Ovary (tissue), 3 donors: ENCODE results near the gene CIITA.

ENCODE experiments used
- EP300 ChIP-seq: sonication (generic); formaldehyde crosslinking; IDR thresholded peaks from one replicate; pipeline ENCODE4 v1.6.1; 2017; ENCODE audit warnings: antibody characterized with exemption
- POLR2A ChIP-seq: fragments of 450-650 bp; IDR thresholded peaks from one replicate; pipeline ENCODE4 v1.6.1; 2017; ENCODE audit warnings: antibody characterized with exemption, mild to moderate bottlenecking, moderate library complexity
- TF ChIP-seq, protein P1 (sequence below), 3 donors: fragments of 450-650 bp in 2 of 3; fragments of 200-600 bp in 1 of 3; IDR thresholded peaks; one replicate each; pipeline versions ENCODE4 v1.5.1 to v1.8.0; 2016 to 2022; ENCODE audit warnings: antibody characterized with exemption in 3 of 3, mild to moderate bottlenecking in 1 of 3
- donor health status: DM: no; HTN: no; CAD: no.

GRCh38 chr16:10931134-10931533, 54.1 kb downstream of the CIITA start:
- TF ChIP-seq, protein P1, sequence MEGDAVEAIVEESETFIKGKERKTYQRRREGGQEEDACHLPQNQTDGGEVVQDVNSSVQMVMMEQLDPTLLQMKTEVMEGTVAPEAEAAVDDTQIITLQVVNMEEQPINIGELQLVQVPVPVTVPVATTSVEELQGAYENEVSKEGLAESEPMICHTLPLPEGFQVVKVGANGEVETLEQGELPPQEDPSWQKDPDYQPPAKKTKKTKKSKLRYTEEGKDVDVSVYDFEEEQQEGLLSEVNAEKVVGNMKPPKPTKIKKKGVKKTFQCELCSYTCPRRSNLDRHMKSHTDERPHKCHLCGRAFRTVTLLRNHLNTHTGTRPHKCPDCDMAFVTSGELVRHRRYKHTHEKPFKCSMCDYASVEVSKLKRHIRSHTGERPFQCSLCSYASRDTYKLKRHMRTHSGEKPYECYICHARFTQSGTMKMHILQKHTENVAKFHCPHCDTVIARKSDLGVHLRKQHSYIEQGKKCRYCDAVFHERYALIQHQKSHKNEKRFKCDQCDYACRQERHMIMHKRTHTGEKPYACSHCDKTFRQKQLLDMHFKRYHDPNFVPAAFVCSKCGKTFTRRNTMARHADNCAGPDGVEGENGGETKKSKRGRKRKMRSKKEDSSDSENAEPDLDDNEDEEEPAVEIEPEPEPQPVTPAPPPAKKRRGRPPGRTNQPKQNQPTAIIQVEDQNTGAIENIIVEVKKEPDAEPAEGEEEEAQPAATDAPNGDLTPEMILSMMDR (IDR thresholded peaks at IDR 0.05), result no peak
- no peak for TF ChIP-seq EP300
- TF ChIP-seq POLR2A, result no peak
